Osteoblast (primary cell): ENCODE results near the gene STYXL2. TPM values are rescaled to one million over a fixed set of nuclear protein-coding genes. Genes with fewer than 3 reads are reported as not detected.

Experiments
- DNase-seq: peaks from one replicate; pipeline ENCODE4 v3.0.0; 2011; ENCODE audit warnings: low spot score, mixed read lengths; ENCODE audit not compliant: insufficient read length; ENCODE audit errors: missing footprints
- H2AFZ ChIP-seq: 2 replicates; pipeline ENCODE4 v1.6.0; 2011; ENCODE audit warnings: mild to moderate bottlenecking, low read length
- H3K27ac ChIP-seq: 2 replicates; pipeline ENCODE4 v1.5.1; 2011; ENCODE audit warnings: mild to moderate bottlenecking, low read depth, low read length, moderate library complexity
- H3K27me3 ChIP-seq: 2 replicates; pipeline ENCODE4 v1.6.0; 2012; ENCODE audit warnings: mild to moderate bottlenecking, control low read depth, inconsistent platforms, low read length, moderate library complexity; ENCODE audit not compliant: insufficient read depth
- H3K36me3 ChIP-seq: 2 replicates; pipeline ENCODE4 v1.5.1; 2011; ENCODE audit warnings: mild to moderate bottlenecking, low read length, control low read depth, moderate library complexity; ENCODE audit not compliant: insufficient read depth
- H3K4me1 ChIP-seq: 2 replicates; pipeline ENCODE4 v1.5.1; 2011; ENCODE audit warnings: mild to moderate bottlenecking, low read length, control low read depth, moderate library complexity; ENCODE audit not compliant: insufficient read depth
- H3K4me2 ChIP-seq: 2 replicates; pipeline ENCODE4 v1.6.0; 2011; ENCODE audit warnings: mild to moderate bottlenecking, low read length; ENCODE audit not compliant: insufficient read depth
- H3K4me3 ChIP-seq: fragments of 200-600 bp; sonication (generic); 3 replicates; pipeline ENCODE4 v1.5.1; 2012; ENCODE audit warnings: mild to moderate bottlenecking, low read length, inconsistent platforms; ENCODE audit not compliant: insufficient read depth
- H3K79me2 ChIP-seq: 2 replicates; pipeline ENCODE4 v1.6.0; 2012; ENCODE audit warnings: mild to moderate bottlenecking, low read length, control low read depth, inconsistent platforms; ENCODE audit not compliant: insufficient read depth
- H3K9me3 ChIP-seq: 2 replicates; pipeline ENCODE4 v1.5.1; 2011; ENCODE audit warnings: low read depth, low read length, control low read depth
- H4K20me1 ChIP-seq: 2 replicates; pipeline ENCODE4 v1.6.0; 2012; ENCODE audit warnings: mild to moderate bottlenecking, low read length, control low read depth; ENCODE audit not compliant: insufficient read depth
- total RNA-seq: library from RNA; depleted of rRNA; stranded (reverse); fragments of >200 nt; gene quantifications from 2 replicates; pipeline ENCODE4 v1.2.3, GENCODE V29; 2012
- TF ChIP-seq, protein P1 (sequence below): IDR thresholded peaks from 2 replicates; pipeline ENCODE4 v1.5.1; 2011; ENCODE audit warnings: mild to moderate bottlenecking, low read depth, low read length, moderate library complexity; ENCODE audit errors: extremely low read depth

STYXL2 gene
- total RNA-seq, 1 donor = not detected

GRCh38 chr1:167077128-167077867 lies 16.6 kb upstream of the STYXL2 start:
- no peak overlapping the region for H3K4me2 ChIP-seq
- H2AFZ ChIP-seq = no peak overlapping the region
- H3K36me3 ChIP-seq = no peaks in the 10 kb centered on the region
- H3K79me2 ChIP-seq = no peaks in the 10 kb centered on the region
- no peak overlapping the region for H3K4me3 ChIP-seq
- H3K27me3 ChIP-seq = peaks cover 1% of the 10 kb centered on the region
- no peaks in the 10 kb centered on the region for H4K20me1 ChIP-seq
- DNase-seq = no peak
- no peaks in the 10 kb centered on the region for H3K9me3 ChIP-seq
- TF ChIP-seq, protein P1, sequence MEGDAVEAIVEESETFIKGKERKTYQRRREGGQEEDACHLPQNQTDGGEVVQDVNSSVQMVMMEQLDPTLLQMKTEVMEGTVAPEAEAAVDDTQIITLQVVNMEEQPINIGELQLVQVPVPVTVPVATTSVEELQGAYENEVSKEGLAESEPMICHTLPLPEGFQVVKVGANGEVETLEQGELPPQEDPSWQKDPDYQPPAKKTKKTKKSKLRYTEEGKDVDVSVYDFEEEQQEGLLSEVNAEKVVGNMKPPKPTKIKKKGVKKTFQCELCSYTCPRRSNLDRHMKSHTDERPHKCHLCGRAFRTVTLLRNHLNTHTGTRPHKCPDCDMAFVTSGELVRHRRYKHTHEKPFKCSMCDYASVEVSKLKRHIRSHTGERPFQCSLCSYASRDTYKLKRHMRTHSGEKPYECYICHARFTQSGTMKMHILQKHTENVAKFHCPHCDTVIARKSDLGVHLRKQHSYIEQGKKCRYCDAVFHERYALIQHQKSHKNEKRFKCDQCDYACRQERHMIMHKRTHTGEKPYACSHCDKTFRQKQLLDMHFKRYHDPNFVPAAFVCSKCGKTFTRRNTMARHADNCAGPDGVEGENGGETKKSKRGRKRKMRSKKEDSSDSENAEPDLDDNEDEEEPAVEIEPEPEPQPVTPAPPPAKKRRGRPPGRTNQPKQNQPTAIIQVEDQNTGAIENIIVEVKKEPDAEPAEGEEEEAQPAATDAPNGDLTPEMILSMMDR = no peak
- no peak overlapping the region for H3K27ac ChIP-seq
- H3K4me1 ChIP-seq = no peaks in the 10 kb centered on the region

- DNase-seq = no peak
- H3K4me2 ChIP-seq = no peak overlapping the region
- TF ChIP-seq, protein P1 = no peak
- H3K79me2 ChIP-seq = no peaks in the 10 kb centered on the region
- H2AFZ ChIP-seq = no peak overlapping the region
- no peaks in the 10 kb centered on the region for H3K36me3 ChIP-seq
- no peak overlapping the region for H3K27ac ChIP-seq
- no peaks in the 10 kb centered on the region for H3K4me1 ChIP-seq
- H3K4me3 ChIP-seq = no peak overlapping the region
- no peaks in the 10 kb centered on the region for H4K20me1 ChIP-seq
- peaks cover 5% of the 10 kb centered on the region for H3K27me3 ChIP-seq
- H3K9me3 ChIP-seq = no peaks in the 10 kb centered on the region
Observed at GRCh38 chr1:167077868-167078210, 16.0 kb upstream of the STYXL2 start.

GRCh38 chr1:167081594-167082156 lies 12.2 kb upstream of the STYXL2 start:
- TF ChIP-seq, protein P1 = no peak
- H3K4me3 ChIP-seq = no peak overlapping the region
- H2AFZ ChIP-seq = no peak overlapping the region
- H3K79me2 ChIP-seq = no peaks in the 10 kb centered on the region
- H3K4me2 ChIP-seq = no peak overlapping the region
- H4K20me1 ChIP-seq = no peaks in the 10 kb centered on the region
- no peaks in the 10 kb centered on the region for H3K36me3 ChIP-seq
- DNase-seq = no peak
- H3K27ac ChIP-seq = no peak overlapping the region
- peaks cover 5% of the 10 kb centered on the region for H3K27me3 ChIP-seq
- no peaks in the 10 kb centered on the region for H3K4me1 ChIP-seq
- H3K9me3 ChIP-seq = no peaks in the 10 kb centered on the region

DNA sequence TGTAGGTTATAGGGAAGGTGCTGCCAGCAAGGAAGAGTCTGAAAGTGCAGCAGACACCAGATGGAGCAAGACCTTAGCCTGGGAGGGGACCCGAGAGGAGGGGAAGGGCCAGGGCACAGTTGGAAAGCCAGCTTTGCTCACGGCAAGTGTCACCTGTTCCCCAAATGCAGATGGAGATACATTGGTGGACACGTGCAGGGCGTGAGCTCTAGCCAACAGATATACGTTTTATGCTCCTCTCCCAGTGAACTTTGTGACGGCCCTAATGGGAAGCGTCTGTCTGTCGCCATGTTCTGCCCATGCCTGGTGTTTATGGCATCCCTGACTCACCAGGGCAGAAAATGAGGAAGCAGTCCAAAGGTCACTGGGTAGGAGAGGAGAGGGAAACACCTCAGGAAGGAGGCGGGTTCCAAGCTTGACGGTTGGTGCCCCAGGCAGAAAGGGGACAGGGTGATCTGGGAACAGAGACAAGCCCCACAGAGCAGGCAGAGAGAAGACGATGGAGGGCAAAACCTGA lies 11.3 kb upstream of the STYXL2 start:
- no peaks in the 10 kb centered on the region for H3K36me3 ChIP-seq
- no peaks in the 10 kb centered on the region for H4K20me1 ChIP-seq
- peaks cover 5% of the 10 kb centered on the region for H3K27me3 ChIP-seq
- no peak overlapping the region for H3K4me2 ChIP-seq
- no peak overlapping the region for H3K4me3 ChIP-seq
- no peak overlapping the region for H3K27ac ChIP-seq
- no peak overlapping the region for H2AFZ ChIP-seq
- no peaks in the 10 kb centered on the region for H3K4me1 ChIP-seq
- H3K9me3 ChIP-seq = no peaks in the 10 kb centered on the region
- DNase-seq = no peak
- TF ChIP-seq, protein P1 = no peak
- H3K79me2 ChIP-seq = no peaks in the 10 kb centered on the region
